ENCODE measurements around the gene MFGE8. TPM values are rescaled to one million over a fixed set of nuclear protein-coding genes. Genes with fewer than 3 reads are reported as not detected.

Gene MFGE8
- polyA plus RNA-seq, 1 of the 3 experiments (the other 2 are of a cell fraction): 247 TPM

DNA sequence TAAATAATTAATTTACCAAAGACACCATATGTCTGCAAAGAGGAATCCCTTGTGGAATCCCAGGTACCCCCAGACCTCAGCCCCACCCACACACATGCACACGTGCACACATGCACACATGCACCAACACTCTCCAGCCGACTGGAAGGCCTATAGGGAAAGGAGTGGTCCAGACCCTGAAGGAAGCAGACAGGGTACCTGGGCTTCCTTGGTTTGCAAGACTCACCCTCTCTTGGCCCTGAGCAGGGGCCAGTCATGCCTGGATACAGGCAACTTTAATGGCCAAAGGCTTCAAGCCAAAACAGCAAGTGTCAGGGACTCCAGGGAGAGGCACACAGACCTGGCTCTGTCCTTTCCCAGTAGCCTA lies 8.9 kb downstream of the MFGE8 start (continued):
- TF ChIP-seq, protein P1, sequence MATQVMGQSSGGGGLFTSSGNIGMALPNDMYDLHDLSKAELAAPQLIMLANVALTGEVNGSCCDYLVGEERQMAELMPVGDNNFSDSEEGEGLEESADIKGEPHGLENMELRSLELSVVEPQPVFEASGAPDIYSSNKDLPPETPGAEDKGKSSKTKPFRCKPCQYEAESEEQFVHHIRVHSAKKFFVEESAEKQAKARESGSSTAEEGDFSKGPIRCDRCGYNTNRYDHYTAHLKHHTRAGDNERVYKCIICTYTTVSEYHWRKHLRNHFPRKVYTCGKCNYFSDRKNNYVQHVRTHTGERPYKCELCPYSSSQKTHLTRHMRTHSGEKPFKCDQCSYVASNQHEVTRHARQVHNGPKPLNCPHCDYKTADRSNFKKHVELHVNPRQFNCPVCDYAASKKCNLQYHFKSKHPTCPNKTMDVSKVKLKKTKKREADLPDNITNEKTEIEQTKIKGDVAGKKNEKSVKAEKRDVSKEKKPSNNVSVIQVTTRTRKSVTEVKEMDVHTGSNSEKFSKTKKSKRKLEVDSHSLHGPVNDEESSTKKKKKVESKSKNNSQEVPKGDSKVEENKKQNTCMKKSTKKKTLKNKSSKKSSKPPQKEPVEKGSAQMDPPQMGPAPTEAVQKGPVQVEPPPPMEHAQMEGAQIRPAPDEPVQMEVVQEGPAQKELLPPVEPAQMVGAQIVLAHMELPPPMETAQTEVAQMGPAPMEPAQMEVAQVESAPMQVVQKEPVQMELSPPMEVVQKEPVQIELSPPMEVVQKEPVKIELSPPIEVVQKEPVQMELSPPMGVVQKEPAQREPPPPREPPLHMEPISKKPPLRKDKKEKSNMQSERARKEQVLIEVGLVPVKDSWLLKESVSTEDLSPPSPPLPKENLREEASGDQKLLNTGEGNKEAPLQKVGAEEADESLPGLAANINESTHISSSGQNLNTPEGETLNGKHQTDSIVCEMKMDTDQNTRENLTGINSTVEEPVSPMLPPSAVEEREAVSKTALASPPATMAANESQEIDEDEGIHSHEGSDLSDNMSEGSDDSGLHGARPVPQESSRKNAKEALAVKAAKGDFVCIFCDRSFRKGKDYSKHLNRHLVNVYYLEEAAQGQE (IDR thresholded peaks at IDR 0.05; ENCODE audit: low read depth, low read length): no peak
- no peak for TF ChIP-seq GABPA (IDR thresholded peaks at IDR 0.05; ENCODE audit: low read depth)
- no peak for TF ChIP-seq RFX5 (IDR thresholded peaks at IDR 0.05; ENCODE audit: low read length)
- TF ChIP-seq GATA2 (CRISPR knock-in tag; IDR thresholded peaks at IDR 0.05): no peak
- TF ChIP-seq, protein P2, sequence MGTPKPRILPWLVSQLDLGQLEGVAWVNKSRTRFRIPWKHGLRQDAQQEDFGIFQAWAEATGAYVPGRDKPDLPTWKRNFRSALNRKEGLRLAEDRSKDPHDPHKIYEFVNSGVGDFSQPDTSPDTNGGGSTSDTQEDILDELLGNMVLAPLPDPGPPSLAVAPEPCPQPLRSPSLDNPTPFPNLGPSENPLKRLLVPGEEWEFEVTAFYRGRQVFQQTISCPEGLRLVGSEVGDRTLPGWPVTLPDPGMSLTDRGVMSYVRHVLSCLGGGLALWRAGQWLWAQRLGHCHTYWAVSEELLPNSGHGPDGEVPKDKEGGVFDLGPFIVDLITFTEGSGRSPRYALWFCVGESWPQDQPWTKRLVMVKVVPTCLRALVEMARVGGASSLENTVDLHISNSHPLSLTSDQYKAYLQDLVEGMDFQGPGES (IDR thresholded peaks at IDR 0.05; ENCODE audit: low read depth, low read length): no peak
- TF ChIP-seq FOSL2 (IDR thresholded peaks at IDR 0.05; ENCODE audit: borderline replicate concordance, low read depth): no peak
- no peak for TF ChIP-seq MXI1 (IDR thresholded peaks at IDR 0.05; ENCODE audit: low read depth, low read length)
- no peak for TF ChIP-seq MEF2A (IDR thresholded peaks at IDR 0.05; ENCODE audit: borderline replicate concordance, low read depth)
- no peak for TF ChIP-seq POLR2AphosphoS5 (IDR thresholded peaks at IDR 0.05; ENCODE audit: low read depth, low read length)
- no peak for TF ChIP-seq TCF12 (IDR thresholded peaks at IDR 0.05)
- no peak for TF ChIP-seq USF1 (IDR thresholded peaks at IDR 0.05; ENCODE audit: borderline replicate concordance, low read depth)

GRCh38 chr15:88902846-88903245 lies 10.3 kb downstream of the MFGE8 start:
- Histone ChIP-seq H3K27me3 (ENCODE audit: insufficient read depth) (no peaks in the 10 kb centered on the region), H3K9ac (no peak overlapping the region), H3K9me2 (no peaks in the 10 kb centered on the region), H3F3A (replicated peaks; ENCODE audit: insufficient read depth) (no peaks in the 10 kb centered on the region), H3K9me3 (no peaks in the 10 kb centered on the region), H3K4me3 (ENCODE audit: low read depth in 2 of 2, low read length in 1 of 2) (no peak overlapping the region), H2AFZ (ENCODE audit: low read depth) (no peak overlapping the region), H3K4me1 (ENCODE audit: control insufficient read depth in 1 of 2, insufficient read depth in 2 of 2, low read depth in 1 of 2, low read length in 1 of 2) (peaks cover 0 to under 1% of the 10 kb centered on the region in 2 experiments; a peak in 1 of 4 replicates), H3K79me2 (ENCODE audit: insufficient read depth) (no peaks in the 10 kb centered on the region), H3K27ac (ENCODE audit: low read depth in 2 of 2, low read length in 1 of 2) (no peak overlapping the region), H3K36me3 (replicated peaks in 1 of 2; ENCODE audit: control insufficient read depth in 1 of 2, insufficient read depth in 2 of 2, low read length in 1 of 2) (peaks cover 3 to 18% of the 10 kb centered on the region in 2 experiments), H4K20me1 (ENCODE audit: insufficient read depth) (no peaks in the 10 kb centered on the region), H3K4me2 (no peak overlapping the region)
- POLR2A ChIA-PET: no interaction called here
- WGBS (ENCODE audit: low lambda C conversion rate): 90% methylated on average over 2 of the region's 2 CpGs
- no peak for TF ChIP-seq EZH2phosphoT487 (IDR thresholded peaks at IDR 0.05; ENCODE audit: borderline replicate concordance, low read depth)
- TF ChIP-seq CHD2 (IDR thresholded peaks at IDR 0.05; ENCODE audit: low read length, partially characterized antibody): no peak
- TF ChIP-seq MEF2A (IDR thresholded peaks at IDR 0.05; ENCODE audit: borderline replicate concordance, low read depth): no peak
- TF ChIP-seq GABPA (IDR thresholded peaks at IDR 0.05; ENCODE audit: low read depth): no peak
- TF ChIP-seq, protein P1 (IDR thresholded peaks at IDR 0.05; ENCODE audit: low read depth, low read length): no peak
- TF ChIP-seq USF2 (IDR thresholded peaks at IDR 0.05; ENCODE audit: borderline replicate concordance, low read depth, low read length): no peak
- TF ChIP-seq MXI1 (IDR thresholded peaks at IDR 0.05; ENCODE audit: low read depth, low read length): no peak
- TF ChIP-seq TAF1 (IDR thresholded peaks at IDR 0.05; ENCODE audit: borderline replicate concordance, low read depth, low read length): no peak
- no peak for DNase-seq
- CTCF ChIA-PET: interaction anchor here (1.0 to 4.5 kb wide), 9 partner anchors 9 to 278 kb away, joined by 3 to 48 read pairs (median 4); no protein-coding TSS in a partner anchor

Measured in SK-N-SH (cell line).